ENCODE results near the gene PTPN20. TPM values are rescaled to one million over a fixed set of nuclear protein-coding genes. Genes with fewer than 3 reads are reported as not detected.

PTPN20 gene
- total RNA-seq, 1 experiment from 2014 or later = 0.96 TPM

GRCh38 chr10:47024399-47025252 is 113.4 kb downstream of the PTPN20 start:
- ATAC-seq (peak; percentile 96), DNase-seq (ENCODE audit: low spot score) (peak; percentile 79)
- ChIA-PET CTCF (interaction anchor here (0.6 to 2.7 kb wide), 42 partner anchors 8 to 359 kb away, joined by 3 to 37 read pairs (median 5); partner anchors contain the start of genes GDF10 and ZNF488), POLR2A (no interaction called here)
- no peaks in the 10 kb centered on the region for H3K36me3 Mint-ChIP-seq
- TF ChIP-seq NFE2L1 (CRISPR knock-in tag; IDR thresholded peaks at IDR 0.05) (peak; percentile 85), FOXK1 (CRISPR knock-in tag; IDR thresholded peaks at IDR 0.05) (no peak), CTCF (IDR thresholded peaks at IDR 0.05) (peak; percentile 63), FOXP1 (CRISPR knock-in tag; IDR thresholded peaks at IDR 0.05; ENCODE audit: borderline replicate concordance) (no peak)
- no peaks in the 10 kb centered on the region for H3K4me1 Mint-ChIP-seq
- H3K9me3 Mint-ChIP-seq = 0 out of 2 replicates have a peak, but pooled peaks cover 4% of the 10 kb centered on the region
- no peaks in the 10 kb centered on the region for H3K27me3 Mint-ChIP-seq (ENCODE audit: low read depth)
- H3K27ac Mint-ChIP-seq = no peak overlapping the region
- H3K4me3 Mint-ChIP-seq = no peak overlapping the region

GRCh38 chr10:47025253-47025539 is 114.0 kb downstream of the PTPN20 start:
- ChIA-PET CTCF (interaction anchor here (0.8 to 2.7 kb wide), 31 partner anchors 10 to 359 kb away, joined by 3 to 37 read pairs (median 6); partner anchors contain the start of genes GDF10 and ZNF488), POLR2A (no interaction called here)
- no peaks in the 10 kb centered on the region for H3K4me1 Mint-ChIP-seq
- no peak for ATAC-seq
- TF ChIP-seq ZNF425 (CRISPR knock-in tag; conservative IDR thresholded peaks at IDR 0.05) (no peak), ZNF416 (CRISPR knock-in tag; IDR thresholded peaks at IDR 0.05) (no peak), FOXJ3 (CRISPR knock-in tag; IDR thresholded peaks at IDR 0.05; ENCODE audit: borderline replicate concordance) (no peak), NFATC4 (CRISPR knock-in tag; IDR thresholded peaks at IDR 0.05) (no peak), OVOL2 (CRISPR knock-in tag; IDR thresholded peaks at IDR 0.05; ENCODE audit: borderline replicate concordance) (no peak), ZNF138 (CRISPR knock-in tag; conservative IDR thresholded peaks at IDR 0.05) (no peak), ZBTB21 (CRISPR knock-in tag; IDR thresholded peaks at IDR 0.05; ENCODE audit: borderline replicate concordance) (no peak)
- H3K4me3 Mint-ChIP-seq = no peak overlapping the region
- peak; percentile 8 for DNase-seq (ENCODE audit: low spot score)
- H3K27me3 Mint-ChIP-seq (ENCODE audit: low read depth) = no peaks in the 10 kb centered on the region
- H3K27ac Mint-ChIP-seq = no peak overlapping the region
- H3K9me3 Mint-ChIP-seq = 0 out of 2 replicates have a peak, but pooled peaks cover 4% of the 10 kb centered on the region
- no peaks in the 10 kb centered on the region for H3K36me3 Mint-ChIP-seq

- Mint-ChIP-seq H3K4me3 (no peak overlapping the region), H3K27ac (no peak overlapping the region), H3K27me3 (ENCODE audit: low read depth) (no peaks in the 10 kb centered on the region), H3K4me1 (no peaks in the 10 kb centered on the region), H3K9me3 (0 out of 2 replicates have a peak, but pooled peaks cover 4% of the 10 kb centered on the region), H3K36me3 (no peaks in the 10 kb centered on the region)
- POLR2A ChIA-PET = no interaction called here
- CTCF ChIA-PET = interaction anchor here (0.8 to 2.7 kb wide), 9 partner anchors 22 to 315 kb away, joined by 3 to 37 read pairs (median 9); no protein-coding TSS in a partner anchor
- no peak for DNase-seq (ENCODE audit: low spot score)
- ATAC-seq = no peak
- TF ChIP-seq ZNF532 (CRISPR knock-in tag; IDR thresholded peaks at IDR 0.05; ENCODE audit: borderline replicate concordance) (no peak), HMGXB4 (CRISPR knock-in tag; IDR thresholded peaks at IDR 0.05) (no peak), ATF3 (CRISPR knock-in tag; conservative IDR thresholded peaks at IDR 0.05) (no peak), ETV6 (CRISPR knock-in tag; IDR thresholded peaks at IDR 0.05) (no peak), FOXJ3 (CRISPR knock-in tag; IDR thresholded peaks at IDR 0.05; ENCODE audit: borderline replicate concordance) (no peak), ERG (CRISPR knock-in tag; IDR thresholded peaks at IDR 0.05) (no peak), SP1 (CRISPR knock-in tag; conservative IDR thresholded peaks at IDR 0.05) (no peak), MXD4 (CRISPR knock-in tag; IDR thresholded peaks at IDR 0.05; ENCODE audit: borderline replicate concordance) (no peak)
These were observed 114.5 kb downstream of the PTPN20 start for GRCh38 chr10:47025540-47026300.

All from WTC11 (cell line).